ENCODE results near the gene MFSD6.
"Not testable (repeated sequence)": the region's sequence is repeated elsewhere in the genome, so short reads cannot be mapped to it uniquely, and the experiment has no call there.

Gene MFSD6

GRCh38 chr2:190489475-190489874 lies 81.3 kb downstream of the MFSD6 start:
- Mint-ChIP-seq H3K9me3 (peaks cover 0 to 3% of the 10 kb centered on the region in 2 donors), H3K4me3 (no peak overlapping the region), H3K36me3 (ENCODE audit: insufficient read depth) (peaks cover 48% of the 10 kb centered on the region), H3K27ac (peak overlapping the region in 1 of 2 donors; percentile 68), H3K4me1 (ENCODE audit: low read depth in 2 of 2) (peaks cover 9 to 36% of the 10 kb centered on the region in 2 donors), H3K27me3 (no peaks in the 10 kb centered on the region)
- no peak for ATAC-seq (replicated peaks)
- DNase-seq = no peak

- DNase-seq = no peak
These were observed 82.3 kb downstream of the MFSD6 start for GRCh38 chr2:190490502-190490901.

GRCh38 chr2:190493095-190493494 lies 84.9 kb downstream of the MFSD6 start:
- no peak for DNase-seq
- no peak overlapping the region for H3K4me3 Mint-ChIP-seq
- peaks cover 39% of the 10 kb centered on the region for H3K36me3 Mint-ChIP-seq (ENCODE audit: insufficient read depth)
- peaks cover 0 to 3% of the 10 kb centered on the region in 2 donors for H3K9me3 Mint-ChIP-seq
- H3K4me1 Mint-ChIP-seq (ENCODE audit: low read depth in 2 of 2) = peaks cover 10 to 47% of the 10 kb centered on the region in 2 donors
- no peak for ATAC-seq (replicated peaks)
- no peaks in the 10 kb centered on the region for H3K27me3 Mint-ChIP-seq
- H3K27ac Mint-ChIP-seq = peak overlapping the region; percentile 53 to 91

More at GRCh38 chr2:190490502-190490901, 82.3 kb downstream of the MFSD6 start:
- Mint-ChIP-seq H3K27me3 (no peaks in the 10 kb centered on the region), H3K4me3 (no peak overlapping the region), H3K9me3 (peaks cover 0 to 3% of the 10 kb centered on the region in 2 donors), H3K27ac (no peak overlapping the region), H3K4me1 (ENCODE audit: low read depth in 2 of 2) (peaks cover 11 to 44% of the 10 kb centered on the region in 2 donors), H3K36me3 (ENCODE audit: insufficient read depth) (peaks cover 44% of the 10 kb centered on the region)
- no peak for ATAC-seq (replicated peaks)

GRCh38 chr2:190494600-190495227 lies 86.6 kb downstream of the MFSD6 start:
- H3K27me3 Mint-ChIP-seq; H3K9me3 Mint-ChIP-seq; ATAC-seq (replicated peaks); DNase-seq; H3K4me3 Mint-ChIP-seq: not testable (repeated sequence)
- peaks cover 33% of the 10 kb centered on the region for H3K36me3 Mint-ChIP-seq (ENCODE audit: insufficient read depth)
- H3K27ac Mint-ChIP-seq = peak overlapping the region; percentile 53 to 91
- peaks cover 10 to 44% of the 10 kb centered on the region in 2 donors for H3K4me1 Mint-ChIP-seq (ENCODE audit: low read depth in 2 of 2)

GRCh38 chr2:190497428-190497827 lies 89.3 kb downstream of the MFSD6 start:
- Mint-ChIP-seq H3K4me3 (no peak overlapping the region), H3K27me3 (no peaks in the 10 kb centered on the region), H3K27ac (peak overlapping the region; percentile 49 to 84), H3K36me3 (ENCODE audit: insufficient read depth) (peaks cover 18% of the 10 kb centered on the region), H3K4me1 (ENCODE audit: low read depth in 2 of 2) (peaks cover 8 to 40% of the 10 kb centered on the region in 2 donors), H3K9me3 (peaks cover 0 to 3% of the 10 kb centered on the region in 2 donors)
- ATAC-seq (replicated peaks) = no peak
- no peak for DNase-seq

- DNase-seq (no peak), ATAC-seq (replicated peaks) (no peak)
- peaks cover 11 to 28% of the 10 kb centered on the region in 2 donors for H3K4me1 Mint-ChIP-seq (ENCODE audit: low read depth in 2 of 2)
- H3K27ac Mint-ChIP-seq = peak overlapping the region; percentile 64 to 69
- no peaks in the 10 kb centered on the region for H3K27me3 Mint-ChIP-seq
- peaks cover 21% of the 10 kb centered on the region for H3K36me3 Mint-ChIP-seq (ENCODE audit: insufficient read depth)
- H3K9me3 Mint-ChIP-seq = no peaks in the 10 kb centered on the region
- H3K4me3 Mint-ChIP-seq = no peak overlapping the region
These were observed 91.1 kb downstream of the MFSD6 start for GRCh38 chr2:190499273-190499672.

- H3K36me3 Mint-ChIP-seq (ENCODE audit: insufficient read depth) = peaks cover 21% of the 10 kb centered on the region
- peak overlapping the region; percentile 14 to 69 for H3K27ac Mint-ChIP-seq
- ATAC-seq (replicated peaks) (no peak), DNase-seq (no peak)
- no peaks in the 10 kb centered on the region for H3K27me3 Mint-ChIP-seq
- H3K4me1 Mint-ChIP-seq (ENCODE audit: low read depth in 2 of 2) = peaks cover 10 to 23% of the 10 kb centered on the region in 2 donors
- H3K9me3 Mint-ChIP-seq = no peaks in the 10 kb centered on the region
- H3K4me3 Mint-ChIP-seq = no peak overlapping the region
These were observed 91.9 kb downstream of the MFSD6 start for GRCh38 chr2:190500054-190500502.

- Mint-ChIP-seq H3K4me1 (ENCODE audit: low read depth in 2 of 2) (peaks cover 8 to 18% of the 10 kb centered on the region in 2 donors), H3K9me3 (no peaks in the 10 kb centered on the region), H3K4me3 (no peak overlapping the region), H3K36me3 (ENCODE audit: insufficient read depth) (peaks cover 27% of the 10 kb centered on the region), H3K27ac (peak overlapping the region; percentile 5 to 63), H3K27me3 (no peaks in the 10 kb centered on the region)
- DNase-seq (no peak), ATAC-seq (replicated peaks) (no peak)
These were observed 93.1 kb downstream of the MFSD6 start for GRCh38 chr2:190501231-190501630.

GRCh38 chr2:190501702-190502407 lies 93.7 kb downstream of the MFSD6 start:
- ATAC-seq (replicated peaks) = no peak
- no peaks in the 10 kb centered on the region for H3K27me3 Mint-ChIP-seq
- H3K36me3 Mint-ChIP-seq (ENCODE audit: insufficient read depth) = peaks cover 33% of the 10 kb centered on the region
- no peaks in the 10 kb centered on the region for H3K9me3 Mint-ChIP-seq
- H3K4me3 Mint-ChIP-seq = no peak overlapping the region
- no peak for DNase-seq
- H3K27ac Mint-ChIP-seq = peak overlapping the region; percentile 53 to 63
- H3K4me1 Mint-ChIP-seq (ENCODE audit: low read depth in 2 of 2) = peaks cover 8 to 14% of the 10 kb centered on the region in 2 donors

GRCh38 chr2:190503088-190503487 lies 94.9 kb downstream of the MFSD6 start:
- Mint-ChIP-seq H3K36me3 (ENCODE audit: insufficient read depth) (peaks cover 41% of the 10 kb centered on the region), H3K9me3 (no peaks in the 10 kb centered on the region), H3K27me3 (no peaks in the 10 kb centered on the region), H3K27ac (peak overlapping the region; percentile 53 to 72), H3K4me1 (ENCODE audit: low read depth in 2 of 2) (peaks cover 10 to 14% of the 10 kb centered on the region in 2 donors), H3K4me3 (no peak overlapping the region)
- no peak for DNase-seq
- ATAC-seq (replicated peaks) = no peak

- Mint-ChIP-seq H3K4me1 (ENCODE audit: low read depth in 2 of 2) (peaks cover 8 to 14% of the 10 kb centered on the region in 2 donors), H3K9me3 (no peaks in the 10 kb centered on the region), H3K4me3 (no peak overlapping the region), H3K27ac (no peak overlapping the region), H3K27me3 (no peaks in the 10 kb centered on the region), H3K36me3 (ENCODE audit: insufficient read depth) (peaks cover 28% of the 10 kb centered on the region)
- ATAC-seq (replicated peaks) (no peak), DNase-seq (no peak)
These were observed 96.8 kb downstream of the MFSD6 start for GRCh38 chr2:190504912-190505311.

GRCh38 chr2:190505696-190506095 lies 97.5 kb downstream of the MFSD6 start:
- Mint-ChIP-seq H3K9me3 (no peaks in the 10 kb centered on the region), H3K27me3 (no peaks in the 10 kb centered on the region), H3K4me3 (no peak overlapping the region), H3K4me1 (ENCODE audit: low read depth in 2 of 2) (peaks cover 6 to 14% of the 10 kb centered on the region in 2 donors), H3K27ac (peak overlapping the region; percentile 21 to 95), H3K36me3 (ENCODE audit: insufficient read depth) (peaks cover 30% of the 10 kb centered on the region)
- DNase-seq (no peak), ATAC-seq (replicated peaks) (no peak)

GRCh38 chr2:190506666-190507065 lies 98.5 kb downstream of the MFSD6 start:
- DNase-seq (no peak), ATAC-seq (replicated peaks) (no peak)
- Mint-ChIP-seq H3K4me3 (no peak overlapping the region), H3K9me3 (no peaks in the 10 kb centered on the region), H3K27me3 (no peaks in the 10 kb centered on the region), H3K36me3 (ENCODE audit: insufficient read depth) (peaks cover 32% of the 10 kb centered on the region), H3K4me1 (ENCODE audit: low read depth in 2 of 2) (peaks cover 6 to 12% of the 10 kb centered on the region in 2 donors), H3K27ac (peak overlapping the region; percentile 21 to 95)

GRCh38 chr2:190507135-190507534 lies 99.0 kb downstream of the MFSD6 start:
- no peak overlapping the region for H3K4me3 Mint-ChIP-seq
- H3K9me3 Mint-ChIP-seq = no peaks in the 10 kb centered on the region
- H3K27me3 Mint-ChIP-seq = no peaks in the 10 kb centered on the region
- peaks cover 6 to 12% of the 10 kb centered on the region in 2 donors for H3K4me1 Mint-ChIP-seq (ENCODE audit: low read depth in 2 of 2)
- no peak for ATAC-seq (replicated peaks)
- H3K27ac Mint-ChIP-seq = peak overlapping the region; percentile 21 to 95
- peaks cover 32% of the 10 kb centered on the region for H3K36me3 Mint-ChIP-seq (ENCODE audit: insufficient read depth)
- DNase-seq = no peak
